HCT116 (cell line): ENCODE data around the gene HRH3. TPM values are rescaled to one million over a fixed set of nuclear protein-coding genes. Genes with fewer than 3 reads are reported as not detected.

Source experiments
- ATAC-seq: fragments of 200-7000 bp; cut with Tn5 transposase; 2 replicates; pipeline ENCODE4 v1.9.1; 2020; ENCODE audit warnings: mild to moderate bottlenecking, moderate library complexity
- BruUV-seq: library from RNA; stranded (reverse); fragments of 400-500 nt; replicated peaks from 2 replicates; lab custom pipeline; 2021; lab: Mats Ljungman, UMichigan
- CTCF ChIA-PET: fragments of 300-600 bp; sonication (Branson Sonifier 250); formaldehyde crosslinking; loops from one replicate; lab custom pipeline; 2021; ENCODE audit warnings: antibody characterized with exemption; lab: Charles Lee
- POLR2A ChIA-PET: fragments of 300-600, 350-600 bp; sonication (Branson Sonifier 250); formaldehyde crosslinking; loops from one replicate; lab custom pipeline; 2021; ENCODE audit warnings: antibody characterized with exemption; lab: Charles Lee
- RAD21 ChIA-PET, 2 experiments: fragments of 300-600 bp; sonication (Branson Sonifier 250); formaldehyde crosslinking; loops; one replicate each; lab custom pipeline; 2023; ENCODE audit warnings: low total read pairs in 2 of 2; ENCODE audit not compliant: uncharacterized antibody in 2 of 2, unreplicated experiment in 2 of 2, low non-redundant PET in 1 of 2; lab: Charles Lee
- DNase-seq: peaks from one replicate; pipeline ENCODE4 v3.0.0-alpha.2; 2010; ENCODE audit warnings: low read depth, low spot score
- H2AFZ ChIP-seq: fragments of 200-600 bp; shearing (Covaris generic), sonication (generic); 2 replicates; pipeline ENCODE4 v1.6.1; 2017; ENCODE audit warnings: low read depth, mixed run types, mixed read lengths, antibody characterized with exemption, low read length; ENCODE audit not compliant: poor library complexity, severe bottlenecking
- H3K27ac ChIP-seq: 2 replicates; pipeline ENCODE4 v1.5.1; 2012; ENCODE audit warnings: low read depth, low read length
- H3K27me3 ChIP-seq: fragments of 200-600 bp; sonication (generic); 2 replicates; pipeline ENCODE4 v1.6.1; 2016; ENCODE audit warnings: mixed run types, low read length, mixed read lengths; ENCODE audit not compliant: insufficient read depth
- H3K36me3 ChIP-seq, 2 experiments: fragments of 200-500 bp in 1 of 2; fragments of 200-600 bp in 1 of 2; sonication (Bioruptor generic) in 1 of 2; sonication (generic) in 1 of 2; 2 replicates each; pipeline versions ENCODE4 v1.5.1 to v1.6.1; 2014 to 2016; ENCODE audit warnings: low read length in 2 of 2, inconsistent platforms in 1 of 2, mixed read lengths in 1 of 2, mixed run types in 1 of 2; ENCODE audit not compliant: insufficient read depth in 2 of 2, control insufficient read depth in 1 of 2
- H3K4me1 ChIP-seq, 2 experiments: fragments of 200-600 bp in 1 of 2; sonication (generic) in 1 of 2; 2 replicates each; pipeline versions ENCODE4 v1.5.1 to v1.6.1; 2012 to 2017; ENCODE audit warnings: low read length in 2 of 2, inconsistent platforms in 1 of 2, mild to moderate bottlenecking in 1 of 2, mixed read lengths in 1 of 2, mixed run types in 1 of 2, moderate library complexity in 1 of 2; ENCODE audit not compliant: insufficient read depth in 2 of 2, control insufficient read depth in 1 of 2
- H3K4me2 ChIP-seq: fragments of 200-600 bp; sonication (generic); 2 replicates; pipeline ENCODE4 v1.6.1; 2017; ENCODE audit warnings: mixed run types, low read length, mixed read lengths
- H3K4me3 ChIP-seq, 2 experiments: fragments of 200-600 bp in 1 of 2; sonication (generic) in 1 of 2; replicated peaks in 1 of 2; 2 replicates each; pipeline ENCODE4 v1.5.1; 2011 to 2016; ENCODE audit warnings: low read length in 2 of 2, control low read depth in 1 of 2, low read depth in 1 of 2, mild to moderate bottlenecking in 1 of 2, mixed read lengths in 1 of 2, mixed run types in 1 of 2
- H3K79me2 ChIP-seq: fragments of 200-600 bp; sonication (generic); 2 replicates; pipeline ENCODE4 v1.6.1; 2017; ENCODE audit warnings: mild to moderate bottlenecking, mixed run types, low read length, moderate library complexity, mixed read lengths; ENCODE audit not compliant: insufficient read depth
- H3K9ac ChIP-seq: fragments of 200-600 bp; sonication (generic); 2 replicates; pipeline ENCODE4 v1.6.1; 2016; ENCODE audit warnings: low read length, mixed read lengths
- H3K9me2 ChIP-seq: fragments of 200-600 bp; sonication (generic), shearing (Covaris generic); 2 replicates; pipeline ENCODE4 v1.6.1; 2017; ENCODE audit warnings: mixed run types, mild to moderate bottlenecking, moderate library complexity; ENCODE audit not compliant: insufficient read depth
- H3K9me3 ChIP-seq, 2 experiments: fragments of 200-500 bp in 1 of 2; fragments of 200-600 bp in 1 of 2; sonication (Bioruptor generic) in 1 of 2; sonication (generic) in 1 of 2; 2 replicates each; pipeline ENCODE4 v1.6.1; 2014 to 2017; ENCODE audit warnings: low read length in 2 of 2, mixed read lengths in 2 of 2, inconsistent platforms in 1 of 2, low read depth in 1 of 2, mild to moderate bottlenecking in 1 of 2, mixed run types in 1 of 2, moderate library complexity in 1 of 2; ENCODE audit not compliant: control insufficient read depth in 1 of 2, insufficient read depth in 1 of 2
- H4K20me1 ChIP-seq: fragments of 200-600 bp; sonication (generic), shearing (Covaris generic); 2 replicates; pipeline ENCODE4 v1.6.1; 2017; ENCODE audit warnings: mixed run types, mild to moderate bottlenecking, moderate library complexity; ENCODE audit not compliant: insufficient read depth
- CBX3 ChIP-seq: IDR thresholded peaks from 2 replicates; pipeline ENCODE4 v1.6.1; 2012; ENCODE audit warnings: low read depth
- CEBPB ChIP-seq: IDR thresholded peaks from 2 replicates; pipeline ENCODE4 v1.6.1; 2012; ENCODE audit warnings: low read depth
- ELF1 ChIP-seq: IDR thresholded peaks from 2 replicates; pipeline ENCODE4 v1.6.1; 2012; ENCODE audit warnings: low read depth, borderline replicate concordance
- EZH2 ChIP-seq: fragments of 200-600 bp; sonication (generic); IDR thresholded peaks from 2 replicates; pipeline ENCODE4 v1.6.1; 2017; ENCODE audit warnings: antibody characterized with exemption, mixed run types
- EZH2phosphoT487 ChIP-seq: fragments of 200-600 bp; IDR thresholded peaks from 2 replicates; pipeline ENCODE4 v1.6.1; 2018; ENCODE audit warnings: antibody characterized with exemption, borderline replicate concordance
- MAX ChIP-seq: IDR thresholded peaks from 2 replicates; pipeline ENCODE4 v1.6.1; 2012
- POLR2A ChIP-seq: IDR thresholded peaks from 2 replicates; pipeline ENCODE4 v1.7.0; 2011; ENCODE audit warnings: borderline replicate concordance; ENCODE audit not compliant: insufficient read depth, insufficient read length; ENCODE audit errors: extremely low read depth
- RAD21 ChIP-seq: IDR thresholded peaks from 2 replicates; pipeline ENCODE4 v1.6.1; 2012; ENCODE audit warnings: low read depth, mild to moderate bottlenecking
- TCF7L2 ChIP-seq: IDR thresholded peaks from 2 replicates; pipeline ENCODE4 v1.7.0; 2011; ENCODE audit warnings: borderline replicate concordance, inconsistent platforms; ENCODE audit not compliant: insufficient read depth, insufficient read length; ENCODE audit errors: extremely low read depth
- ZBTB33 ChIP-seq: IDR thresholded peaks from 2 replicates; pipeline ENCODE4 v1.6.1; 2011; ENCODE audit warnings: mild to moderate bottlenecking, low read length, moderate library complexity; ENCODE audit not compliant: insufficient replicate concordance; ENCODE audit errors: extremely low read depth
- ZFX ChIP-seq: fragments of 450-650 bp; IDR thresholded peaks from 2 replicates; pipeline ENCODE4 v1.6.1; 2017
- intact Hi-C: fragments of 100-400 bp; cut with micrococcal nuclease; formaldehyde crosslinking; loops from 2 replicates; pipeline ENCODE4 v1.10.0; 2022
- total RNA-seq: library from RNA; stranded (reverse); gene quantifications from one replicate; pipeline ENCODE4 v1.2.1, GENCODE V29; 2021; ENCODE audit not compliant: unreplicated experiment

The HRH3 gene
- total RNA-seq, 1 experiment from 2014 or later, result not detected

GRCh38 chr20:62242176-62242575 lies 22.1 kb upstream of the HRH3 start:
- no peaks in the 10 kb centered on the region for H3K9me3 ChIP-seq
- CTCF ChIA-PET, result no interaction called here
- H2AFZ ChIP-seq, result no peak overlapping the region
- H3K79me2 ChIP-seq, result peaks cover 23% of the 10 kb centered on the region
- RAD21 ChIA-PET, result no interaction called here
- TF ChIP-seq EZH2phosphoT487 (no peak), MAX (no peak), CEBPB (no peak), ZFX (no peak), POLR2A (no peak), EZH2 (no peak)
- no peaks in the 10 kb centered on the region for H3K27me3 ChIP-seq
- DNase-seq (no peak), ATAC-seq (no peak)
- H4K20me1 ChIP-seq, result no peaks in the 10 kb centered on the region
- H3K9ac ChIP-seq, result no peak overlapping the region
- H3K4me1 ChIP-seq, result peaks cover 5 to 22% of the 10 kb centered on the region in 2 experiments; a peak in 3 of 4 replicates
- H3K27ac ChIP-seq, result no peak overlapping the region
- H3K4me2 ChIP-seq, result no peak overlapping the region
- H3K4me3 ChIP-seq, result no peak overlapping the region
- BruUV-seq, result no TSS peak
- no peaks in the 10 kb centered on the region for H3K36me3 ChIP-seq
- POLR2A ChIA-PET, result no interaction called here
- intact Hi-C loops, result no loop called here
- H3K9me2 ChIP-seq, result no peaks in the 10 kb centered on the region

GRCh38 chr20:62241506-62241905 lies 21.4 kb upstream of the HRH3 start:
- Histone ChIP-seq H3K79me2 (peaks cover 22% of the 10 kb centered on the region), H3K9me2 (no peaks in the 10 kb centered on the region), H3K4me2 (no peak overlapping the region), H2AFZ (no peak overlapping the region), H3K4me1 (peaks cover 5 to 24% of the 10 kb centered on the region in 2 experiments; a peak in 3 of 4 replicates), H3K4me3 (no peak overlapping the region), H4K20me1 (no peaks in the 10 kb centered on the region), H3K27me3 (no peaks in the 10 kb centered on the region), H3K27ac (no peak overlapping the region), H3K9me3 (no peaks in the 10 kb centered on the region), H3K9ac (no peak overlapping the region), H3K36me3 (no peaks in the 10 kb centered on the region)
- DNase-seq (no peak), ATAC-seq (no peak)
- POLR2A ChIA-PET, result no interaction called here
- CTCF ChIA-PET, result no interaction called here
- RAD21 ChIA-PET, result no interaction called here
- intact Hi-C loops, result no loop called here
- BruUV-seq, result no TSS peak
- TF ChIP-seq CBX3 (no peak), EZH2phosphoT487 (no peak), ELF1 (no peak), RAD21 (no peak), TCF7L2 (no peak), ZBTB33 (no peak), CEBPB (no peak)
